HG02571 (cell line): ENCODE measurements around the gene DDX39B.
"Not testable (repeated sequence)": the region's sequence is repeated elsewhere in the genome, so short reads cannot be mapped to it uniquely, and the experiment has no call there.

ENCODE experiments used
- ATAC-seq: cut with Tn5 transposase; IDR thresholded peaks from one replicate; pipeline ENCODE4 v1.9.1; 2021; ENCODE audit warnings: mild to moderate bottlenecking, moderate library complexity; ENCODE audit not compliant: unreplicated experiment

The DDX39B gene

GRCh38 chr6:31541658-31542521 is at the start of gene DDX39B:
Gene DDX39B (minus strand): TSS chr6:31542003. CDS start chr6:31540532, 1,471 bp downstream.
- peak; percentile 53 for ATAC-seq

- ATAC-seq: not testable (repeated sequence)
These were observed 48.9 kb upstream of the DDX39B start for GRCh38 chr6:31590691-31591090.

GRCh38 chr6:31588871-31589650 is 47.3 kb upstream of the DDX39B start:
- ATAC-seq: no peak

- no peak for ATAC-seq
These were observed 46.3 kb upstream of the DDX39B start for GRCh38 chr6:31587791-31588777.

- no peak for ATAC-seq
These were observed 44.9 kb upstream of the DDX39B start for GRCh38 chr6:31586599-31587281.

GRCh38 chr6:31586008-31586407 is 44.2 kb upstream of the DDX39B start, which contains the start of gene LST1:
Gene LST1 (plus strand): TSS chr6:31586277. CDS start chr6:31587300, 1,023 bp downstream.
- no peak for ATAC-seq

- ATAC-seq: no peak
These were observed 43.7 kb upstream of the DDX39B start for GRCh38 chr6:31585491-31585890.

GRCh38 chr6:31582230-31582643 is 40.4 kb upstream of the DDX39B start, which contains the start of gene LTB:
Gene LTB (minus strand): TSS chr6:31582424. CDS start chr6:31582417, 7 bp downstream.
- no peak for ATAC-seq

- ATAC-seq: no peak
These were observed 39.8 kb upstream of the DDX39B start for GRCh38 chr6:31581434-31582229.

- peak; percentile 57 for ATAC-seq
These were observed 39.1 kb upstream of the DDX39B start for GRCh38 chr6:31580807-31581433.

GRCh38 chr6:31580438-31580740 is 38.6 kb upstream of the DDX39B start:
- ATAC-seq: no peak

GRCh38 chr6:31579546-31580437 is 38.0 kb upstream of the DDX39B start:
- no peak for ATAC-seq

- ATAC-seq: no peak
These were observed 37.3 kb upstream of the DDX39B start for GRCh38 chr6:31579119-31579505.

GRCh38 chr6:31578184-31579118 is 36.6 kb upstream of the DDX39B start:
- no peak for ATAC-seq

GRCh38 chr6:31577579-31577966 is 35.8 kb upstream of the DDX39B start:
- no peak for ATAC-seq

GRCh38 chr6:31576897-31577578 is 35.2 kb upstream of the DDX39B start:
- ATAC-seq: no peak
